Glutamatergic neuron (in vitro differentiated cells): ENCODE measurements around the gene ARHGEF28. TPM values are rescaled to one million over a fixed set of nuclear protein-coding genes. Genes with fewer than 3 reads are reported as not detected.

Experiments used
- DNase-seq: peaks from one replicate; pipeline ENCODE4 v3.0.0; 2022
- H3K27ac Mint-ChIP-seq: one replicate; pipeline ENCODE4 v1.8.0; 2020; ENCODE audit warnings: mild to moderate bottlenecking, mixed read lengths, inconsistent platforms; ENCODE audit not compliant: unreplicated experiment
- H3K27me3 Mint-ChIP-seq: one replicate; pipeline ENCODE4 v1.8.0; 2020; ENCODE audit warnings: mild to moderate bottlenecking, moderate library complexity, mixed read lengths, inconsistent platforms; ENCODE audit not compliant: unreplicated experiment
- H3K36me3 Mint-ChIP-seq: one replicate; pipeline ENCODE4 v1.8.0; 2020; ENCODE audit warnings: mild to moderate bottlenecking, mixed read lengths, inconsistent platforms; ENCODE audit not compliant: unreplicated experiment
- H3K4me1 Mint-ChIP-seq: one replicate; pipeline ENCODE4 v1.8.0; 2020; ENCODE audit warnings: mild to moderate bottlenecking, low read depth, mixed read lengths, inconsistent platforms; ENCODE audit not compliant: unreplicated experiment
- H3K4me3 Mint-ChIP-seq: one replicate; pipeline ENCODE4 v1.8.0; 2020; ENCODE audit warnings: mild to moderate bottlenecking, mixed read lengths, inconsistent platforms; ENCODE audit not compliant: unreplicated experiment
- H3K9me3 Mint-ChIP-seq: one replicate; pipeline ENCODE4 v1.8.0; 2020; ENCODE audit warnings: mild to moderate bottlenecking, moderate library complexity, mixed read lengths, inconsistent platforms; ENCODE audit not compliant: unreplicated experiment
- CTCF ChIP-seq: fragments of 200-600 bp; sonication (generic); IDR thresholded peaks from one replicate; pipeline ENCODE4 v1.5.0; 2021; ENCODE audit not compliant: partially characterized antibody, unreplicated experiment
- total RNA-seq: library from RNA; stranded (reverse); fragmentation: NEBNext Ultra II Directional; extraction: Animal tissue kit (Norgen Biotek cat#: 25700); gene quantifications from one replicate; pipeline ENCODE4 v1.2.1, GENCODE V29; 2021; ENCODE audit not compliant: unreplicated experiment

Gene ARHGEF28
- total RNA-seq, 1 donor from 2014 or later = 0.47 TPM

DNA sequence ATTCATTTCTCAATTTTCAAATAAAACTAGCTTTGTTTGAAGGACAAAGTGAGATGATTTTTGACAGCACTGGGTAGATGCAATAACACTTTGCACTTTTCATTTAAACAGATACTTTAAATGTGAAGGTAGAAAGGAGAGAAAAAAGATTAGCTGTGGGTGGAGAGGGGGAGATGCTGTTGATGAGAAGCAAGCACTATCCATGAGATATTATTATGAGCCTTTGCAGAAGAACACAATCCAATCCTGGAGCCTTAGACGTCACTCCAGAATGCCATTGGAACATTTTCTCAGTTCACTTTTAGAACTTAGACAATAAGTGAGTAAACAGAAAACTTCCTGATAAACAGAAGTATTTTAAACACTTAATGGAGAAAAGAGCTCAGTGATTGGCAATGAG lies 351.1 kb downstream of the ARHGEF28 start:
- Mint-ChIP-seq H3K4me3 (no peak overlapping the region), H3K36me3 (peaks cover 6% of the 10 kb centered on the region), H3K27me3 (no peaks in the 10 kb centered on the region), H3K4me1 (peaks cover 2% of the 10 kb centered on the region), H3K27ac (no peak overlapping the region), H3K9me3 (no peaks in the 10 kb centered on the region)
- TF ChIP-seq CTCF = no peak
- DNase-seq = no peak

GRCh38 chr5:73979321-73979720 lies 353.3 kb downstream of the ARHGEF28 start:
- TF ChIP-seq CTCF = no peak
- H3K4me1 Mint-ChIP-seq = peaks cover 2% of the 10 kb centered on the region
- H3K27me3 Mint-ChIP-seq = no peaks in the 10 kb centered on the region
- no peak overlapping the region for H3K27ac Mint-ChIP-seq
- no peaks in the 10 kb centered on the region for H3K9me3 Mint-ChIP-seq
- H3K4me3 Mint-ChIP-seq = no peak overlapping the region
- no peak for DNase-seq
- H3K36me3 Mint-ChIP-seq = peaks cover 6% of the 10 kb centered on the region

DNA sequence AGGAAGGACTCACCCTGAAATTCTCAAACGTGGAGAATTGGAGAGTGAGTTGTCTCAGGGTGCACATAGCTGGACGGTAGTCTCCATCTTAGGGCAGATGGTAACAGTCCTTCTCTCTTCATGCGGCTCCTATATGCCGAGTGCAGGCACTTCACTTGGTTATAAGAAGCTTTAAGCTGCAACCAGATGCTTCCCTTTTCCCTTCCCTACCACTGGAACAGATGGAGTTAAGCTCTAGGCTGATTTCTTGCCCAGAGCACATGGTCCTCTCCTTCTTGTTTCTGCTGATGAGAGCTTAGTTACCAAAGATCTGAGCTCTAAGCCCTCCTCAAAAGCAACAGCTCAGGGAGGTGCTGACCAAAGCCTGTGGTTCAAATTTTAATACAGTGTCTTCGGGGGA lies 355.7 kb downstream of the ARHGEF28 start:
- peaks cover 6% of the 10 kb centered on the region for H3K36me3 Mint-ChIP-seq
- no peak overlapping the region for H3K4me3 Mint-ChIP-seq
- H3K27ac Mint-ChIP-seq = no peak overlapping the region
- TF ChIP-seq CTCF = no peak
- H3K27me3 Mint-ChIP-seq = no peaks in the 10 kb centered on the region
- no peak for DNase-seq
- H3K9me3 Mint-ChIP-seq = no peaks in the 10 kb centered on the region
- H3K4me1 Mint-ChIP-seq = peaks cover 2% of the 10 kb centered on the region

- H3K36me3 Mint-ChIP-seq = peaks cover 6% of the 10 kb centered on the region
- H3K27ac Mint-ChIP-seq = no peak overlapping the region
- H3K4me3 Mint-ChIP-seq = no peak overlapping the region
- H3K4me1 Mint-ChIP-seq = peaks cover 2% of the 10 kb centered on the region
- no peak for TF ChIP-seq CTCF
- no peaks in the 10 kb centered on the region for H3K27me3 Mint-ChIP-seq
- no peak for DNase-seq
- no peaks in the 10 kb centered on the region for H3K9me3 Mint-ChIP-seq
Measured at GRCh38 chr5:73983644-73984043, 357.6 kb downstream of the ARHGEF28 start.

- no peak overlapping the region for H3K4me3 Mint-ChIP-seq
- H3K27me3 Mint-ChIP-seq = no peaks in the 10 kb centered on the region
- no peak for DNase-seq
- peaks cover 2% of the 10 kb centered on the region for H3K4me1 Mint-ChIP-seq
- no peak for TF ChIP-seq CTCF
- peaks cover 6% of the 10 kb centered on the region for H3K36me3 Mint-ChIP-seq
- no peaks in the 10 kb centered on the region for H3K9me3 Mint-ChIP-seq
- H3K27ac Mint-ChIP-seq = no peak overlapping the region
Measured at GRCh38 chr5:73985145-73985544, 359.1 kb downstream of the ARHGEF28 start.
